Fibroblast of skin of abdomen (primary cell): ENCODE results near the gene CPT1B.

ENCODE experiments used
- DNase-seq: peaks from one replicate; pipeline ENCODE4 v3.0.0-alpha.2; 2013

Gene CPT1B

GRCh38 chr22:50585781-50586180 lies 7.6 kb upstream of the CPT1B start:
- no peak for DNase-seq

- DNase-seq = no peak
Observed at GRCh38 chr22:50585238-50585637, 7.0 kb upstream of the CPT1B start.

- DNase-seq = no peak
Observed at GRCh38 chr22:50584106-50585096, 6.2 kb upstream of the CPT1B start.

GRCh38 chr22:50583294-50583861 lies 5.2 kb upstream of the CPT1B start:
- DNase-seq = no peak

GRCh38 chr22:50582493-50583293 lies 4.5 kb upstream of the CPT1B start, which contains the start of gene CHKB:
Gene CHKB, minus strand, starts transcription at chr22:50582849. Its CDS starts 68 bp downstream, at chr22:50582781.
- DNase-seq = peak; percentile 97

- DNase-seq = no peak
Observed at GRCh38 chr22:50581950-50582492, 3.8 kb upstream of the CPT1B start.

GRCh38 chr22:50581031-50581949 lies 3.1 kb upstream of the CPT1B start:
- DNase-seq = no peak

GRCh38 chr22:50579752-50580151 lies 1.5 kb upstream of the CPT1B start:
- DNase-seq = no peak

- no peak for DNase-seq
Observed at GRCh38 chr22:50578776-50579310, 616 bp upstream of the CPT1B start.

- no peak for DNase-seq
Observed at GRCh38 chr22:50577697-50577986, 585 bp downstream of the CPT1B start.

- DNase-seq = no peak
Observed at GRCh38 chr22:50576806-50577696, 1.2 kb downstream of the CPT1B start.

- DNase-seq = peak; percentile 35
Observed at GRCh38 chr22:50576070-50576469, 2.2 kb downstream of the CPT1B start.

GRCh38 chr22:50575426-50575941 lies 2.7 kb downstream of the CPT1B start:
- DNase-seq = no peak

- no peak for DNase-seq
Observed at GRCh38 chr22:50574383-50574755, 3.9 kb downstream of the CPT1B start.

GRCh38 chr22:50573491-50574382 lies 4.5 kb downstream of the CPT1B start:
- no peak for DNase-seq

GRCh38 chr22:50572965-50573364 lies 5.3 kb downstream of the CPT1B start:
- no peak for DNase-seq

- DNase-seq = no peak
Observed at GRCh38 chr22:50571264-50572175, 6.7 kb downstream of the CPT1B start.

- DNase-seq = no peak
Observed at GRCh38 chr22:50570861-50571260, 7.4 kb downstream of the CPT1B start.
